Endometrium (tissue), 2 donors: Measurements from ENCODE around the gene NR2F1.

Source experiments
- FAIRE-seq: peaks from 2 replicates; lab custom pipeline; 2012; peaks lifted over from hg19 to GRCh38; lab: Jason Lieb, UNC
- donor health status: control.
- donor health status: control.

Gene NR2F1

DNA sequence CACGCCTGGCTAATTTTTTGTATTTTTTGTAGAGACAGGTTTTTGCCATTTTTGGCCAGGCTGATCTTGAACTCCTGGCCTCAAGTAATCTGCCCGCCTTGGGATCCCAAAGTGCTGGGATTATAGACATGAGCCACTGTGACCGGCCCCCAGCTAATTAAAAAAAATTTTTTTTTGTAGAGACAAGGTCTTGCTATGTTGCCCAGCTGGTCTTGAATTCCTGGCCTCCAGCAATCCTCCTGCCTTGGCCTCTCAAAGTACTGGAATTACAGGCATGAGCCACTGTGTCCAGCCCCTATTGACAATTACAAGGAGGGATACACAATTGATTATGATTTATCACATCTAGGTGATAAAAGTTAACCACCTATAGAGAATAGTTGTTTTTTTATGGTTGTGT, 59.5 kb downstream of the NR2F1 start:
- no peak for FAIRE-seq
